ENCODE data around the gene PNMT. TPM values are rescaled to one million over a fixed set of nuclear protein-coding genes. Genes with fewer than 3 reads are reported as not detected.

The PNMT gene
- total and polyA plus RNA-seq, 12 donors = 2.7 to 30.0 (median 4.2) TPM

DNA sequence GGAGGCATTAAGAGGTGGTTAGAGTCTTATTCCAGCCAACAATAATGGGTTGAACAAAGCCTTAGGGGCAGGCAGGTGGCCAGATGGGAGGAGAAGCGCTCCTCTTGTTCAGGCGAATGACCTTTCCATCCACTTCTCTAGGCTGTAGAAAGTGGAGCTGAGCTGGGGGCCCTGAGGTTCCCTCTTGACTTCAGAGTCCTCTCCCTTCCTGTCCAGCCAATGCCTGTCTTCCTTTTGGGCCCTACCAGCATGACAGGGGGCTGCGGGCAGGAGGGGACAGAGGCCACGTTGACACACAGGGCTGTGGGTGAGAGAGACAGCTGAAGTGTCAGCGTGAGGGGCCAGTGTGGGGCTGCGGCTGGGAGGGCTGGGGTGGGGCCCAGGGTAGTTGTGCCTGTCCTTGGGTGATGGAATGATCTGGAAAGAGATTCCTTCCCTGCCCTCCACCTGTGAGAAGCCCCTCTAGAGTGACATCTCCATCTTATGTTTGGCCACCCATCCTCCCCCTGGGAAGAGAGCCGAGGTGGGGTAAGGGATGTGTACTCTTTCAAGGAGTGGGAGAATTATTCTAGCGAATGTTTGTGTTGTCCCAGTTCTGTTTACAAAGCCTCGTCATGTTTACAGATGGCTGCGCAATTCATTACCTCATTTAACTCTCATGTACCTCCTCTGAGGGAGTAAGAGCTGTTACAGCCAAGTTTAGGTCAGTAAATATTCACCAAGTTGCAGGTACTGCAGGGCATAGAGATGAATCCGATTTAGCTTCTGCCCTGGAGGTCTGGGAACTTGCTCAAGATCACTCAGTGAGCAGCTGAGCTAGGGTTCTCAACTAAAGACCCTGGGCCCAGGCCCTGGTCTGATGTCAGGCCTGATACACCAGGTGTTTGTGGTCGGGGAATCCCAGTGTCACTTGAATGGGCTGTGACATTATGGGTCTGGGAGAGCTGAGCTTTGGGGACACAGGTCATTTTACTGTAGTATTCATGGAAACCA is 34.9 kb downstream of the PNMT start:
- Histone ChIP-seq H3K27me3 (peaks cover 0 to 33% (median 0%) of the 10 kb centered on the region in 7 donors), H3K36me3 (peaks cover 0 to 16% (median 3%) of the 10 kb centered on the region in 9 donors), H3K4me3 (no peak overlapping the region), H3K4me1 (peaks cover 10 to 68% (median 44%) of the 10 kb centered on the region in 9 donors), H3K27ac (peak overlapping the region in 7 of 10 donors; percentile 27 to 88 (median 45)), H3K9me3 (no peaks in the 10 kb centered on the region)
- intact Hi-C loops (cut with DNase I) = loop anchor here in 1 of 10 donors (1.0 kb wide), 1 partner anchor 24 kb away; no protein-coding TSS in a partner anchor
- ATAC-seq (peak in 3 of 8 donors; percentile 11 to 43 (median 34)), DNase-seq (no peak)
- WGBS, 2 donors = 49 to 62% methylated on average over 12 of the region's 12 CpGs
- no peak for TF ChIP-seq CTCF (IDR thresholded peaks at IDR 0.05)

- DNase-seq (no peak), ATAC-seq (no peak)
- peak overlapping the region in 3 of 10 donors; percentile 45 to 88 (median 74) for H3K27ac ChIP-seq
- peaks cover 10 to 68% (median 44%) of the 10 kb centered on the region in 9 donors for H3K4me1 ChIP-seq
- TF ChIP-seq CTCF (IDR thresholded peaks at IDR 0.05) = no peak
- no peak overlapping the region for H3K4me3 ChIP-seq
- peaks cover 0 to 31% (median 0%) of the 10 kb centered on the region in 7 donors for H3K27me3 ChIP-seq
- H3K9me3 ChIP-seq = no peaks in the 10 kb centered on the region
- peaks cover 0 to 23% (median 10%) of the 10 kb centered on the region in 9 donors for H3K36me3 ChIP-seq
- whole genome bisulfite sequencing, 2 donors = 83% methylated on average over 5 of the region's 5 CpGs
- intact Hi-C loops (cut with DNase I) = loop anchor here in 1 of 10 donors (1.0 kb wide), 1 partner anchor 23 kb away; no protein-coding TSS in a partner anchor
Observed at GRCh38 chr17:39703913-39704312, 35.7 kb downstream of the PNMT start.

DNA sequence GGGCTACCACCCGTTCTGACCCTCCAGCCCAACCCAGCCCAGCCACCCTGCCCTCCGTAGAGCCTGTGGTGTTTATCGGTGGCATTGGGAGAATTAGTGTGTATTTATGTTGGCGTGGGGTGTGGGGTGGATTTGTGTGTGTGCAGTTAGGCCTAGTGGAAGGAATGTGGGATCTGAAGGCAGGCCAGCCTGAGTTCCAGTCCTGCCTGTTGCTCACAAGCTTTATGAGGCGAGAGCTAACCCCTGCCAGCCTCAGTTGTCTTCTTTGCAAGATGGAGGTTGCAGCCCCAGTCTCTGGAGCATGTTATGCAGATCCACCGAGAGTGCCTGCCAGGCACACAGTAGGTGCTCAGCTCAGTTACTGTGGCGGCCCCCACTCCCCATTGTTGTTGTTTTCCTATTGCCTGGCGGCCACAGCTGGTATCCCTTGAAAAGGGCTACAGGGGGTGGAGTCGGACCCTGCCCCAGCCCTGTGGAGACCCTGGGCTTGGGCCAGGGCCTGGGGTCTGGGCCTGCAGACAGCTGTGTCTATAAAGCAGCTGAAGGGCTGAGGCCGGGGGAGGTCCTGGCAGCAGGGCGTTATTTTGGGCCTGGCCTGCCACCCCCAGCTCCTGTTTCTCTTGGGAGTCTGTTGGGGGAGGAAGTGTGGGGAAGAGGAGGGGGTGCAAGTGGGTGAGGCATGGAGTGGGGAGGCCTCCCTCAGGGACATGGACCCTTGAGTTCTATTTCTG is 36.7 kb downstream of the PNMT start:
- Histone ChIP-seq H3K36me3 (peaks cover 0 to 34% (median 18%) of the 10 kb centered on the region in 9 donors), H3K27me3 (peaks cover 0 to 20% (median 0%) of the 10 kb centered on the region in 7 donors), H3K4me3 (no peak overlapping the region), H3K27ac (peak overlapping the region in 9 of 10 donors; percentile 56 to 82 (median 70)), H3K4me1 (peaks cover 10 to 62% (median 40%) of the 10 kb centered on the region in 9 donors), H3K9me3 (no peaks in the 10 kb centered on the region)
- peak in 3 of 8 donors; percentile 6 to 31 (median 14) for ATAC-seq
- no peak for DNase-seq
- WGBS, 2 donors = 46 to 60% methylated on average over 11 of the region's 11 CpGs
- peak in 4 of 9 donors; percentile 6 to 27 (median 19) for TF ChIP-seq CTCF (IDR thresholded peaks at IDR 0.05)
- intact Hi-C loops (cut with DNase I) = no loop called here

Data from heart right ventricle (tissue), 16 donors.